GM12878 (cell line): Measurements from ENCODE around the gene FOXP1. TPM values are rescaled to one million over a fixed set of nuclear protein-coding genes. Genes with fewer than 3 reads are reported as not detected.

Experiments
- ASH2L ChIP-seq: fragments of 300-600, 200-600 bp; sonication (generic); IDR thresholded peaks from 2 replicates; pipeline ENCODE4 v1.6.1; 2017; ENCODE audit warnings: low read depth, mild to moderate bottlenecking, borderline replicate concordance
- ATF7 ChIP-seq: fragments of 450-650 bp; IDR thresholded peaks from 2 replicates; pipeline ENCODE4 v1.6.1; 2016; ENCODE audit warnings: low read depth, mild to moderate bottlenecking
- CBFB ChIP-seq: IDR thresholded peaks from 2 replicates; pipeline ENCODE4 v1.6.1; 2016; ENCODE audit warnings: antibody characterized with exemption, low read depth
- CHD4 ChIP-seq: fragments of 200-600 bp; sonication (generic); IDR thresholded peaks from 2 replicates; pipeline ENCODE4 v1.6.1; 2016; ENCODE audit warnings: mild to moderate bottlenecking
- HDAC2 ChIP-seq: fragments of 200-600 bp; sonication (generic); IDR thresholded peaks from 2 replicates; pipeline ENCODE4 v1.6.1; 2017
- IKZF1 ChIP-seq: fragments of 450-650 bp; conservative IDR thresholded peaks from 2 replicates; pipeline ENCODE4 v1.6.1; 2017; ENCODE audit warnings: antibody characterized with exemption, mild to moderate bottlenecking
- MEF2B ChIP-seq: fragments of 450-650 bp; IDR thresholded peaks from 2 replicates; pipeline ENCODE4 v1.6.1; 2018; ENCODE audit warnings: mild to moderate bottlenecking, moderate library complexity; ENCODE audit not compliant: partially characterized antibody, poor library complexity, severe bottlenecking
- NBN ChIP-seq: fragments of 450-650 bp; IDR thresholded peaks from 2 replicates; pipeline ENCODE4 v1.6.1; 2016
- NFYA ChIP-seq: IDR thresholded peaks from 2 replicates; pipeline ENCODE4 v1.6.1; 2011; ENCODE audit warnings: low read depth, mild to moderate bottlenecking, low read length, improper control_type of control experiment, borderline replicate concordance
- NR2F1 ChIP-seq: fragments of 450-650 bp; conservative IDR thresholded peaks from 2 replicates; pipeline ENCODE4 v1.6.1; 2017; ENCODE audit warnings: mild to moderate bottlenecking
- PAX8 ChIP-seq: fragments of 450-650 bp; IDR thresholded peaks from 2 replicates; pipeline ENCODE4 v1.6.1; 2017; ENCODE audit warnings: mild to moderate bottlenecking, moderate library complexity
- RBBP5 ChIP-seq: fragments of 200-600 bp; sonication (generic); conservative IDR thresholded peaks from 2 replicates; pipeline ENCODE4 v1.6.1; 2016
- SMAD1 ChIP-seq: fragments of 450-650 bp; IDR thresholded peaks from 2 replicates; pipeline ENCODE4 v1.6.1; 2018; ENCODE audit warnings: mild to moderate bottlenecking, low read depth; ENCODE audit not compliant: partially characterized antibody
- SP1 ChIP-seq: IDR thresholded peaks from one replicate; pipeline ENCODE4 v1.6.1; 2011; ENCODE audit warnings: low read depth, low read length
- SUPT20H ChIP-seq: IDR thresholded peaks from 2 replicates; pipeline ENCODE4 v1.6.1; 2011; ENCODE audit warnings: low read depth, mild to moderate bottlenecking, low read length, moderate library complexity, borderline replicate concordance; ENCODE audit not compliant: control insufficient read depth
- SUZ12 ChIP-seq: fragments of 200-600 bp; sonication (generic); IDR thresholded peaks from one replicate; pipeline ENCODE4 v1.6.1; 2018; ENCODE audit warnings: antibody characterized with exemption, mild to moderate bottlenecking; ENCODE audit not compliant: unreplicated experiment
- TCF3 ChIP-seq: IDR thresholded peaks from 2 replicates; pipeline ENCODE4 v1.6.1; 2012; ENCODE audit warnings: low read depth, mild to moderate bottlenecking, low read length, borderline replicate concordance; ENCODE audit not compliant: insufficient read depth
- ZBED1 ChIP-seq: IDR thresholded peaks from 2 replicates; pipeline ENCODE4 v1.6.1; 2016; ENCODE audit warnings: borderline replicate concordance
- ZNF207 ChIP-seq: fragments of 450-650 bp; IDR thresholded peaks from 2 replicates; pipeline ENCODE4 v1.6.1; 2014; ENCODE audit warnings: antibody characterized with exemption, mild to moderate bottlenecking, borderline replicate concordance
- ZNF217 ChIP-seq: fragments of 450-650 bp; IDR thresholded peaks from 2 replicates; pipeline ENCODE4 v1.6.1; 2017; ENCODE audit warnings: antibody characterized with exemption, mild to moderate bottlenecking
- ZNF622 ChIP-seq: fragments of 450-650 bp; IDR thresholded peaks from 2 replicates; pipeline ENCODE4 v1.6.1; 2017; ENCODE audit warnings: mild to moderate bottlenecking, inconsistent platforms
- polyA plus RNA-seq, 11 experiments: library from polyadenylated mRNA; depleted of rRNA in 4 of 11; unstranded in 6 of 11; stranded (reverse) in 5 of 11; fragments of >200 nt; fragmentation: Nextera tagmentation in 4 of 11; fragmentation: Illumina TruSeq in 1 of 11; extraction: Ambion mirVana in 4 of 11; extraction: Trizol in 1 of 11; gene quantifications; 1 replicate in 1 of 11; 2 replicates in 10 of 11; pipeline versions ENCODE4 v1.2.1 to v1.2.3, GENCODE V29; 2011 to 2016; ENCODE audit warnings: inconsistent platforms in 2 of 11, missing spikeins in 2 of 11, low read depth in 1 of 11
- total RNA-seq, 4 experiments: library from RNA; depleted of rRNA in 3 of 4; stranded (reverse); fragments of >200 nt in 3 of 4; fragmentation: Illumina TruSeq in 1 of 4; extraction: Trizol in 1 of 4; gene quantifications; 2 replicates each; pipeline versions ENCODE4 v1.2.1 to v1.2.3, GENCODE V29; 2013 to 2021
- TF ChIP-seq, protein P1 (sequence below): fragments of 450-650 bp; formaldehyde crosslinking; IDR thresholded peaks from 2 replicates; pipeline ENCODE4 v1.4.0; 2020; ENCODE audit warnings: mild to moderate bottlenecking, moderate library complexity
- TF ChIP-seq, protein P2 (sequence below): IDR thresholded peaks from 2 replicates; pipeline ENCODE4 v1.6.1; 2012; ENCODE audit warnings: mild to moderate bottlenecking, low read depth, low read length
- TF ChIP-seq, protein P3 (sequence below): fragments of 450-650 bp; IDR thresholded peaks from 2 replicates; pipeline ENCODE4 v1.6.1; 2017; ENCODE audit warnings: borderline replicate concordance

Gene FOXP1
- total and polyA plus RNA-seq, 10 of the 15 experiments (the other 5 are each of a cell fraction or from before 2014, with no cell fraction given): 0.05 to 1.6 (median 0.20) TPM; not detected in 1

DNA sequence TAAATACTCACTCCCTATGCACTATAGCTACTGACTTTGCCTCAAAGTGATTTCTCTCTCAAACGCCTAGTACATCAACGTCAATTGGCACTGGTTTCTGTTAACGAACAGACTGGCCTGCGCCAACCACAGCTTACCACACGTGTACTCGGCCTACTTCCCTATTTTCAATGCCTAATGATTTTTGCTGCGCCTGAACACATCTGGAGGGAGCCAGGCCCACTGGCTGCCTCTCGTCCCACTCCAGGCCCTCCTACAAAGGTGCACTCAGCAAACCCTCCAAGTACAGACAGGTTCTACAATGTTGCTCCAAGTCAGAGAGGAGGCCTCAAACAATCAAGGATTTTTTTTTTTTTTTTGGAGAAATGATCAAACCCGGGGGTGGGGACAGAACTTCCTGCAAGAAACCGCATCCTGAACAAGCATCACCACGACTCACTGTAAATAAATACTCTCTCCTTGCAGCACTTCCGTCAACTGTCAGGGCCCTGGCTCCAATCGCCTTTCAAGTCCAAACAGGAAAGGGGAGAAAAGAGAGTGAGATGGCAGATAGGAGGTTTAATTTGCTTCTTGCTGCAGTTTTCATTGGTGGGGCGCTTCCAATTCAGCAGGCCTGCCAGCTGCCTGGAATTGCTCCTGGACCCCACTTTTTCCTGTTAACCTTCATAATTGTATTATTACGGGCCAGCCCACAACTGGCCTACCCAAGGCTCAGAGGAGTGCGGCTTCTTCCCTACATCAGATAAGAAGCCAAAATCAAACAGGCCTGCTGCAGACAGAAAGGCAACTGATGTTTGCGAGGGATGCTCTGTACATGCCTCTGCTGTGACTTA lies 139.3 kb downstream of the FOXP1 start (continued):
- TF ChIP-seq SP1: no peak
- TF ChIP-seq SUZ12: no peak
- TF ChIP-seq NR2F1: no peak
- 0 out of 2 replicates have a peak, but pooled peaks have one; percentile 12 for TF ChIP-seq TCF3
- no peak for TF ChIP-seq HDAC2
- 0 out of 2 replicates have a peak, but pooled peaks have one; percentile 25 for TF ChIP-seq NBN
- no peak for TF ChIP-seq ZNF217
- no peak for TF ChIP-seq SMAD1
- no peak for TF ChIP-seq MEF2B
- TF ChIP-seq IKZF1: peak; percentile 41
- TF ChIP-seq, protein P1, sequence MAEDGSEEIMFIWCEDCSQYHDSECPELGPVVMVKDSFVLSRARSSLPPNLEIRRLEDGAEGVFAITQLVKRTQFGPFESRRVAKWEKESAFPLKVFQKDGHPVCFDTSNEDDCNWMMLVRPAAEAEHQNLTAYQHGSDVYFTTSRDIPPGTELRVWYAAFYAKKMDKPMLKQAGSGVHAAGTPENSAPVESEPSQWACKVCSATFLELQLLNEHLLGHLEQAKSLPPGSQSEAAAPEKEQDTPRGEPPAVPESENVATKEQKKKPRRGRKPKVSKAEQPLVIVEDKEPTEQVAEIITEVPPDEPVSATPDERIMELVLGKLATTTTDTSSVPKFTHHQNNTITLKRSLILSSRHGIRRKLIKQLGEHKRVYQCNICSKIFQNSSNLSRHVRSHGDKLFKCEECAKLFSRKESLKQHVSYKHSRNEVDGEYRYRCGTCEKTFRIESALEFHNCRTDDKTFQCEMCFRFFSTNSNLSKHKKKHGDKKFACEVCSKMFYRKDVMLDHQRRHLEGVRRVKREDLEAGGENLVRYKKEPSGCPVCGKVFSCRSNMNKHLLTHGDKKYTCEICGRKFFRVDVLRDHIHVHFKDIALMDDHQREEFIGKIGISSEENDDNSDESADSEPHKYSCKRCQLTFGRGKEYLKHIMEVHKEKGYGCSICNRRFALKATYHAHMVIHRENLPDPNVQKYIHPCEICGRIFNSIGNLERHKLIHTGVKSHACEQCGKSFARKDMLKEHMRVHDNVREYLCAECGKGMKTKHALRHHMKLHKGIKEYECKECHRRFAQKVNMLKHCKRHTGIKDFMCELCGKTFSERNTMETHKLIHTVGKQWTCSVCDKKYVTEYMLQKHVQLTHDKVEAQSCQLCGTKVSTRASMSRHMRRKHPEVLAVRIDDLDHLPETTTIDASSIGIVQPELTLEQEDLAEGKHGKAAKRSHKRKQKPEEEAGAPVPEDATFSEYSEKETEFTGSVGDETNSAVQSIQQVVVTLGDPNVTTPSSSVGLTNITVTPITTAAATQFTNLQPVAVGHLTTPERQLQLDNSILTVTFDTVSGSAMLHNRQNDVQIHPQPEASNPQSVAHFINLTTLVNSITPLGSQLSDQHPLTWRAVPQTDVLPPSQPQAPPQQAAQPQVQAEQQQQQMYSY: no peak
- TF ChIP-seq, protein P2, sequence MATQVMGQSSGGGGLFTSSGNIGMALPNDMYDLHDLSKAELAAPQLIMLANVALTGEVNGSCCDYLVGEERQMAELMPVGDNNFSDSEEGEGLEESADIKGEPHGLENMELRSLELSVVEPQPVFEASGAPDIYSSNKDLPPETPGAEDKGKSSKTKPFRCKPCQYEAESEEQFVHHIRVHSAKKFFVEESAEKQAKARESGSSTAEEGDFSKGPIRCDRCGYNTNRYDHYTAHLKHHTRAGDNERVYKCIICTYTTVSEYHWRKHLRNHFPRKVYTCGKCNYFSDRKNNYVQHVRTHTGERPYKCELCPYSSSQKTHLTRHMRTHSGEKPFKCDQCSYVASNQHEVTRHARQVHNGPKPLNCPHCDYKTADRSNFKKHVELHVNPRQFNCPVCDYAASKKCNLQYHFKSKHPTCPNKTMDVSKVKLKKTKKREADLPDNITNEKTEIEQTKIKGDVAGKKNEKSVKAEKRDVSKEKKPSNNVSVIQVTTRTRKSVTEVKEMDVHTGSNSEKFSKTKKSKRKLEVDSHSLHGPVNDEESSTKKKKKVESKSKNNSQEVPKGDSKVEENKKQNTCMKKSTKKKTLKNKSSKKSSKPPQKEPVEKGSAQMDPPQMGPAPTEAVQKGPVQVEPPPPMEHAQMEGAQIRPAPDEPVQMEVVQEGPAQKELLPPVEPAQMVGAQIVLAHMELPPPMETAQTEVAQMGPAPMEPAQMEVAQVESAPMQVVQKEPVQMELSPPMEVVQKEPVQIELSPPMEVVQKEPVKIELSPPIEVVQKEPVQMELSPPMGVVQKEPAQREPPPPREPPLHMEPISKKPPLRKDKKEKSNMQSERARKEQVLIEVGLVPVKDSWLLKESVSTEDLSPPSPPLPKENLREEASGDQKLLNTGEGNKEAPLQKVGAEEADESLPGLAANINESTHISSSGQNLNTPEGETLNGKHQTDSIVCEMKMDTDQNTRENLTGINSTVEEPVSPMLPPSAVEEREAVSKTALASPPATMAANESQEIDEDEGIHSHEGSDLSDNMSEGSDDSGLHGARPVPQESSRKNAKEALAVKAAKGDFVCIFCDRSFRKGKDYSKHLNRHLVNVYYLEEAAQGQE: no peak
- TF ChIP-seq CHD4: no peak
- TF ChIP-seq, protein P3, sequence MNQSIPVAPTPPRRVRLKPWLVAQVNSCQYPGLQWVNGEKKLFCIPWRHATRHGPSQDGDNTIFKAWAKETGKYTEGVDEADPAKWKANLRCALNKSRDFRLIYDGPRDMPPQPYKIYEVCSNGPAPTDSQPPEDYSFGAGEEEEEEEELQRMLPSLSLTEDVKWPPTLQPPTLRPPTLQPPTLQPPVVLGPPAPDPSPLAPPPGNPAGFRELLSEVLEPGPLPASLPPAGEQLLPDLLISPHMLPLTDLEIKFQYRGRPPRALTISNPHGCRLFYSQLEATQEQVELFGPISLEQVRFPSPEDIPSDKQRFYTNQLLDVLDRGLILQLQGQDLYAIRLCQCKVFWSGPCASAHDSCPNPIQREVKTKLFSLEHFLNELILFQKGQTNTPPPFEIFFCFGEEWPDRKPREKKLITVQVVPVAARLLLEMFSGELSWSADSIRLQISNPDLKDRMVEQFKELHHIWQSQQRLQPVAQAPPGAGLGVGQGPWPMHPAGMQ: no peak
- peak; percentile 25; the same call in 1 of the 2 replicates for TF ChIP-seq ATF7
- TF ChIP-seq RBBP5: no peak
- no peak for TF ChIP-seq CBFB
- no peak for TF ChIP-seq NFYA
- TF ChIP-seq ASH2L: no peak
- TF ChIP-seq ZBED1: no peak
- no peak for TF ChIP-seq PAX8
- TF ChIP-seq ZNF207: no peak
- no peak for TF ChIP-seq SUPT20H
- TF ChIP-seq ZNF622: no peak
